ENCODE data around the gene CFAP161.

CFAP161 gene

DNA sequence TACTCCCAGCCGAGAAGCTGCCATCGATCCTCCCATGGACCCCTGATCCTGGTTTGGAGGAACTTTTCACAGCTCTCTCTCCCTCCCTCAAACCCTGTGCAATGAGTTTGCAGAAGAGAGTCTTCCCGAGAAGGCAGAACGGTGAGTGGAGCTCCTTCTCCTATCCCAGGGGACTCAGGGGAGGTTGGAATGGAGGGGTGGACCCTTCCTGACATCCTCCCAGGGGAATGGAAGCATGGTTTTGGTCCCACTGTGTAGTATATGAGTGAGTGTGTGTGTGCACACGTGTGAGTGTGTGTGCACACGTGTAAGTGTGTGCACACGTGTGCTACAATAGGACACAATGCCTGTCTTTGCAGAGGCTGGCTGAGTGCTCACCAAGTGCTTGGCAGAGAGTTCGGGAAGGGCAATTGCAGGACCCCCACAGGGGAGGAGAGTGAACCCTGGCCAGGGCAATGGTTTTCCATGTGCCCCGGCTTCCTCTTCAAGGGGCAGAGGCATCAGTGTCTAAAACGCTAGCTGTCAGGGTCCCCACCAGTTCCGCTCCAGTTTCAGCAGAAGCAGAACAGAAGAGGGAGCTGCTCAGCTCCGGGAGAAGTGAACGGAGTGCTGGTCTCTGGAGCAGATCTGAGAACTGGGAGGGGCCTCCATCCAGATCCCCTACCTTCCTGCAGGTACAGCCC is 48.8 kb downstream of the CFAP161 start:
- Histone ChIP-seq H3K36me3 (no peaks in the 10 kb centered on the region), H3K27me3 (no peaks in the 10 kb centered on the region), H3K4me1 (peaks cover 0 to 12% (median 2%) of the 10 kb centered on the region in 10 experiments; a peak in 4 of 20 replicates), H3K4me2 (peak overlapping the region in 3 of 11 experiments; percentile 12 to 26 (median 20); a peak in 3 of 22 replicates), H4K20me1 (no peaks in the 10 kb centered on the region), H3K27ac (no peak overlapping the region), H3K9ac (no peak overlapping the region), H3K9me3 (replicated peaks in 1 of 11) (no peaks in the 10 kb centered on the region), H3K4me3 (no peak overlapping the region)
- TF ChIP-seq Cebpa-rat (IDR thresholded peaks at IDR 0.05): no peak

DNA sequence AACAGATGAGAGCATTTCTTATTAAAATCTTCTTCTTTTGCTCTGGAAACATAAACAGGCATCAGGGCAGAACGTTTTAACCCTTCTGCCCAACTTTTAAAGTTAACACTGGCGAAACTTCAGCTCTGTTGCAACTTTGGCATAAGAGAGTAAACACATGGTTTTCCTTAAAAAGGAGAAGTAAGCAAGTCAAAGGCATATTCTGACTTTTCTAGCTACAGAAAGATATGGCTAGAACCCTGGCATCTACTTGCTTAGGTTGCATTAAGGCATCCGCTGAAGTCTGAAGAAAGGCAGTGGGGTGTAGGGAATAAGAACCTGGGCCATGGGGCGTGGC is 49.3 kb downstream of the CFAP161 start:
- no peaks in the 10 kb centered on the region for H3K9me3 ChIP-seq (replicated peaks in 1 of 11)
- H3K27me3 ChIP-seq: no peaks in the 10 kb centered on the region
- no peak overlapping the region for H3K9ac ChIP-seq
- no peak for TF ChIP-seq Cebpa-rat (IDR thresholded peaks at IDR 0.05)
- H3K4me2 ChIP-seq: peak overlapping the region in 2 of 11 experiments; percentile 20 to 26; a peak in 2 of 22 replicates
- H4K20me1 ChIP-seq: no peaks in the 10 kb centered on the region
- H3K4me1 ChIP-seq: peaks cover 0 to 12% (median 2%) of the 10 kb centered on the region in 10 experiments; a peak in 4 of 20 replicates
- H3K4me3 ChIP-seq: no peak overlapping the region
- no peak overlapping the region for H3K27ac ChIP-seq
- no peaks in the 10 kb centered on the region for H3K36me3 ChIP-seq

DNA sequence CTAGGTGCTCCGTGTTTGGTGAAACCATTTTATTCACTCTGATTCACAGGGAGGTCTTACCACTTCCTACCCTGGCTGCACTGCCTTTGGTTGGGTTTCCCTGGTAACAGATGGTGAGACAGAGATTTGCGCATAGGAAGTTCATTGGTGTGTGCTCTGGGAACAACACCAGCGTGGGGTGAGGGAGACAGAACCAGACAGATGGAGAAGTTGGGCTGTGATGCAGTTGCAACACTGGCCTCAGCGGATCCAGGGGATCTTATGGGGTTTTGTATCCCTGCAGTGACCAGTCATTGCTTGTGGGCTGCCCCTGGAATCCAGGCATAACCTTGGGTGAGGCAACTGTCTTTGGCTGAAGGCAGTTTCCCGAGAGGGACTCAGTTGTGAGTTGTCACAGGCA is 50.1 kb downstream of the CFAP161 start:
- no peak overlapping the region for H3K27ac ChIP-seq
- H3K36me3 ChIP-seq: no peaks in the 10 kb centered on the region
- peaks cover 0 to 12% (median 2%) of the 10 kb centered on the region in 10 experiments; a peak in 4 of 20 replicates for H3K4me1 ChIP-seq
- H3K4me2 ChIP-seq: no peak overlapping the region
- no peaks in the 10 kb centered on the region for H4K20me1 ChIP-seq
- no peaks in the 10 kb centered on the region for H3K27me3 ChIP-seq
- H3K9ac ChIP-seq: no peak overlapping the region
- no peaks in the 10 kb centered on the region for H3K9me3 ChIP-seq (replicated peaks in 1 of 11)
- TF ChIP-seq Cebpa-rat (IDR thresholded peaks at IDR 0.05): no peak
- H3K4me3 ChIP-seq: no peak overlapping the region

DNA sequence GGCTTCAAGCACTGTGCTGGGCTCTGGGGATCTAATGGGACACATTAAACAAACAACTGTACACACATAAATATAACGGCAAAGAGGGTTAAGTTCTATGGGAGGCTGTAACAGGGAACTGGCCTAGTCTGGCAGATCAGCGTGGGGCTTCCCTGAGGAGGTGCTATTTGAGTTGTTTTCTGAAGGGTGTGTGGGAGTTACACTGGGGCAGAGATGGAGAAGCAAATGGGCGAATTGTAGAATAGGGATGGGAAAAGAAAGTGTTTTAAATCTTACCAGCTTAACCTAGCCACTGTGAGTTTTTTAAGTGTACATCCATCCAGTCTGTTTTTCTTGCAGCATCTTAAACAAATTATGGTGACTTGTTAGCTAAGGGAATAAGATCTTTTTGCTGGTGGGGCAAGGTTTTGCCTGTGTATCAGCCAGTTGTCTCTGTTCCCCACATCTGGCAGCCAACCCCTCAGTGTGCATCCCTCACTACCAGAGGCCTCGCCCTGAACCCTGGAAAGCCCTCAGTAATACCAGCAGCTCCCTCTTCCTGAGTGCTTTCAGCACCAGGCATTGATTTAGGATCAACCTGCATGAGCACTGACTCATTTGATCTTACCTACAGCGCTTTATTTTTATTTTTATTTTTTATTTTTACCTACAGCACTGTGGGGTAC is 51.7 kb downstream of the CFAP161 start:
- Histone ChIP-seq H3K4me3 (no peak overlapping the region), H3K27ac (no peak overlapping the region), H3K9me3 (replicated peaks in 1 of 11) (no peaks in the 10 kb centered on the region), H3K27me3 (no peaks in the 10 kb centered on the region), H4K20me1 (no peaks in the 10 kb centered on the region), H3K4me1 (peaks cover 0 to 20% (median 3%) of the 10 kb centered on the region in 10 experiments; a peak in 5 of 20 replicates), H3K9ac (no peak overlapping the region), H3K36me3 (no peaks in the 10 kb centered on the region), H3K4me2 (no peak overlapping the region)
- TF ChIP-seq Cebpa-rat (IDR thresholded peaks at IDR 0.05): no peak

DNA sequence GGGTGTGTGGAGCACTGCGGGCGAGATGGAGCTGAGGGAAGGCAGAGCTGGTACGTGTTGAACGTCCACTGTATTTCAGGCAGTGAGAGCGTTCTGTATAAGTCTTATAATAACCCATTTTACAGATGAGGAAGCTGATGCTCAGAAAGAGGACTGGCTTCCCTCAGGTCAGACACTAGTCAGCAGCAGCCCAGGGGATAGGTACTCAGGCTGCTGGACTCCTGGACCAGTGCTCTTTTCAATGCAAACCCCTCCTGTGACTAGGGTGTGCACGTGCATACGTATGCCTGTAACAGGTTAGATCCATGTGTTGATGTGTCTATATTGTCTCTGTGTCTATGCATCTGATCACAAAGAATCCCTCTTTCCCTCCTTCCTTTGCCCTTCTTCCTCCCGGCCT is 54.3 kb downstream of the CFAP161 start:
- no peaks in the 10 kb centered on the region for H3K27me3 ChIP-seq

DNA sequence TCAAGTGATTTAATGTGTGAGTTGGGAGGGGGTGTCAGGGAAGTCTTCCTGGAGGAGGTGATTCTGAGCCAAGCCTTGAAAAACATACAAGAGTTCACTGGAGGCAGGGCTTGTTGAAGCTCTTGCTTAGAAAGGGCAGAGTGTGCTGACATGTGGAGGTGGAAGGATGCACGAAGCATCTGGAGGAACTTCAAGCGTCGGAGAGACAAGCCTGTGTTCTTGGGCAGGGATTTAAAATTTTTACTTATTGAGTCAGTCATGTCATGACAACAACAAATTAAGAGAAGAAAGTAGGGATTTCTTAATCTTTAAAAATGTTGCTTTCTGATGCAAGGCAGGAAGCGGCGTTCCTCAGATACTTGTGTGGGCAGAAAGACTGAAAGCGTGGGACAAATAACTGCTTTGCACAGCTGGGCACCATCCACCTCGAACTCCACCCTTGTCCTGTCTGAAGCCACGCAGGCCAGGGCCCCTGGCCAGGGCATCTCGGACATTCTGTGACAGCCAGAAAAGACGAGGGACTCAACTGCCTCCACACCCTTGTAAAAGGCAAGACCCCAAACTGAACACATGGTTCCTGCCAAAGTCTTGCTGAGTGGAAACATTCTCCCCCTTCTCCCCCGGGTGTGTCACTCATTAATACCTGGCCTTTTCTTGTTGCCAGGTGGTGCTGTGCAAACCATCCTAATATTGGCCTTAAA is 55.7 kb downstream of the CFAP161 start:
- H3K4me1 ChIP-seq: peaks cover 0 to 9% (median 0%) of the 10 kb centered on the region in 10 experiments; a peak in 4 of 20 replicates
- no peaks in the 10 kb centered on the region for H3K9me3 ChIP-seq (replicated peaks in 1 of 11)
- no peaks in the 10 kb centered on the region for H3K36me3 ChIP-seq
- H3K4me3 ChIP-seq: no peak overlapping the region
- H4K20me1 ChIP-seq: no peaks in the 10 kb centered on the region
- no peak overlapping the region for H3K9ac ChIP-seq
- no peaks in the 10 kb centered on the region for H3K27me3 ChIP-seq
- H3K4me2 ChIP-seq: peak overlapping the region in 2 of 11 experiments; percentile 13 to 25; a peak in 3 of 22 replicates
- H3K27ac ChIP-seq: no peak overlapping the region
- TF ChIP-seq Cebpa-rat (IDR thresholded peaks at IDR 0.05): no peak

More for the DNA sequence above, 54.3 kb downstream of the CFAP161 start:
- Histone ChIP-seq H3K9me3 (replicated peaks in 1 of 11) (no peaks in the 10 kb centered on the region), H3K4me2 (no peak overlapping the region), H3K4me3 (no peak overlapping the region), H4K20me1 (no peaks in the 10 kb centered on the region), H3K9ac (no peak overlapping the region), H3K27ac (no peak overlapping the region), H3K36me3 (no peaks in the 10 kb centered on the region), H3K4me1 (peaks cover 0 to 14% (median 0%) of the 10 kb centered on the region in 10 experiments; a peak in 4 of 20 replicates)
- no peak for TF ChIP-seq Cebpa-rat (IDR thresholded peaks at IDR 0.05)

DNA sequence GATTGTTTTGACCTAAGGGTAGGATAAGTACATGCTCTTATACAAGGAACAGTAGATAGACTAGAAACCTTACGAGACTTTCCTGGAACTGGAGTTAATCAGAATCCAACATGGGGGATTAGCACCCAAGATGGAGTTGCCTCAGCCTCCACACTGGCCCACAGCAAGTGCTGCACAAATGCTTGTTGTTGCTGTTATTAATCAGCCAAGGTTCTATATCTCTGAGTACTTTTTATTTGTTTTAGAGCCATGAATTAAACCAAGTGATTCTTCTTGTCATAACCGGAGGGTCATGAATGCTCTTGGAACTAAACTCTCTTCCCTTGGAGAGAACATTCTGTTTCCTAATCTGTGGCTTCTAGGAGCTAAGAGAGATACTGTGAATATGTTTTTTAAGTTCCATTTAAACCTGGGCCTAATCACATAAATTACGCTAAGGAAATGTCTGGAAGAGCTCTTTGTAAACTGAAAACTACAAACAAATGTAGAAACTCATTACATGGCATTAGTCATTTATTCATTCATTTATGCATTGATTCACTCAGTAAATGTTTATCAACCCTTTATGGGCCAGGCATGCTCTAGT is 56.9 kb downstream of the CFAP161 start:
- no peak overlapping the region for H3K4me2 ChIP-seq
- TF ChIP-seq Cebpa-rat (IDR thresholded peaks at IDR 0.05): no peak

DNA sequence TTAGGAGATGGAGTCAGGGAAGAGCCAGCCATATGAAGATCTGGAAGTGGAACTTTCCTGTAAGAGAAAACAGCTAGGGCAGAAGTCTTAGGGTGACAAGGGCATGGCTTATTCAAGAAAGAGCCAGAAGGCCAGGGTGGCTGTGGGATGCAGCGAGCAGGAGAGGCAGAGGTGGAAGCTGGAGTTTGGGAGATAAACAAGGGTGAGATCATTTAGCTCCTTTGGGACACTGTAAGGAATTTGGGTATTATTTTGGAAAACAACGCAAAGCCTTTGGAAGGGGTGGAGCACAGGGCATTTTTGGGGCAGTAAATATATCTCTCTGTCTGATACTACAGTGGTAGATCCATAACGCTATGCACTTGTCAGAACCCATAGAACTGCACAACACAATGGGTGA is 57.6 kb downstream of the CFAP161 start:
- Histone ChIP-seq H3K9me3 (replicated peaks in 1 of 11) (no peaks in the 10 kb centered on the region), H3K27ac (no peak overlapping the region), H3K4me1 (peaks cover 0 to 9% (median 0%) of the 10 kb centered on the region in 10 experiments; a peak in 4 of 20 replicates), H3K9ac (no peak overlapping the region), H3K27me3 (no peaks in the 10 kb centered on the region), H3K4me3 (no peak overlapping the region), H3K36me3 (no peaks in the 10 kb centered on the region), H4K20me1 (no peaks in the 10 kb centered on the region), H3K4me2 (no peak overlapping the region)
- no peak for TF ChIP-seq Cebpa-rat (IDR thresholded peaks at IDR 0.05)

More for the DNA sequence above, 56.9 kb downstream of the CFAP161 start:
- H3K27me3 ChIP-seq: no peaks in the 10 kb centered on the region
- H4K20me1 ChIP-seq: no peaks in the 10 kb centered on the region
- H3K27ac ChIP-seq: no peak overlapping the region
- H3K9ac ChIP-seq: no peak overlapping the region
- peaks cover 0 to 9% (median 0%) of the 10 kb centered on the region in 10 experiments; a peak in 4 of 20 replicates for H3K4me1 ChIP-seq
- no peaks in the 10 kb centered on the region for H3K36me3 ChIP-seq
- no peaks in the 10 kb centered on the region for H3K9me3 ChIP-seq (replicated peaks in 1 of 11)
- no peak overlapping the region for H3K4me3 ChIP-seq

DNA sequence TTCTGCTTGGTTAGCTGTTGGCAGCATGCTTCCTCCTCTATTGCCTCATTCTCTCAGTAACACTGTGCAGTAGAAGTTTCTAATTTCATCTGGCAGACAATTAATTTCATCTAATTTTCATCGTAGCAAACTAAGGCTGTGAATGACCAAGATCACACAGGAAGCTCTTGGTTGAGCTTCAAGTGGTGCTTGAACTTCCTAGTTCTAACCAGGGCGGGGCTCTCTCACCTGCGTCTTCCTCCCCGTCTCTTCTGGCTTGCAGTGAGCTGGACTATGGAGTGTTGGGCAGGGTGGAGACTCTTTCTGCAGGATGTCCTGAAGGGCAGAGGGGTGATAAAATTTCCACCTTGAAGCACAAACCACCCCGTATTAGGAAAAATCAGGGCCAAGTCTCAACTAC is 60.7 kb downstream of the CFAP161 start:
- H3K4me3 ChIP-seq: no peak overlapping the region
- no peak overlapping the region for H3K9ac ChIP-seq
- no peaks in the 10 kb centered on the region for H3K27me3 ChIP-seq
- H3K36me3 ChIP-seq: no peaks in the 10 kb centered on the region
- H3K27ac ChIP-seq: no peak overlapping the region
- no peak for TF ChIP-seq Cebpa-rat (IDR thresholded peaks at IDR 0.05)
- H4K20me1 ChIP-seq: no peaks in the 10 kb centered on the region
- no peaks in the 10 kb centered on the region for H3K9me3 ChIP-seq (replicated peaks in 1 of 11)
- H3K4me1 ChIP-seq: peaks cover 4 to 9% (median 6%) of the 10 kb centered on the region in 10 experiments; a peak in 16 of 20 replicates
- H3K4me2 ChIP-seq: no peak overlapping the region

All from BLaER1 treated with 17β-estradiol and CSF1 and Interleukin-3, amounts not matched to agents 10 nM and 100 nM (cell line).